Loucy (cell line): Measurements from ENCODE around the gene CLTCL1.

ENCODE experiments used
- H2AFZ ChIP-seq: fragments of 200-600 bp; sonication (generic); 2 replicates; pipeline ENCODE4 v1.6.0; 2016; ENCODE audit warnings: antibody characterized with exemption, mild to moderate bottlenecking, low read length, moderate library complexity
- H3F3A ChIP-seq: fragments of 200-600 bp; 2 replicates; pipeline ENCODE4 v1.6.0; 2016; ENCODE audit warnings: antibody characterized with exemption, low read depth, mild to moderate bottlenecking
- H3K27me3 ChIP-seq: fragments of 200-600 bp; sonication (generic); 2 replicates; pipeline ENCODE4 v1.6.1; 2014; ENCODE audit warnings: low read length, mild to moderate bottlenecking; ENCODE audit not compliant: insufficient read depth, poor library complexity, severe bottlenecking
- H3K36me3 ChIP-seq: fragments of 200-600 bp; sonication (generic); 2 replicates; pipeline ENCODE4 v1.6.1; 2016; ENCODE audit warnings: low read length; ENCODE audit not compliant: insufficient read depth
- H3K4me1 ChIP-seq: fragments of 200-600 bp; sonication (generic); 2 replicates; pipeline ENCODE4 v1.5.1; 2014; ENCODE audit warnings: low read length, mild to moderate bottlenecking; ENCODE audit not compliant: insufficient read depth, poor library complexity, severe bottlenecking
- H3K4me2 ChIP-seq: fragments of 200-600 bp; sonication (generic); 2 replicates; pipeline ENCODE4 v1.6.0; 2014; ENCODE audit warnings: antibody characterized with exemption, low read length, low read depth, mild to moderate bottlenecking; ENCODE audit not compliant: poor library complexity, severe bottlenecking
- H3K4me3 ChIP-seq: fragments of 200-600 bp; sonication (generic); 2 replicates; pipeline ENCODE4 v1.5.1; 2014; ENCODE audit warnings: low read length, mild to moderate bottlenecking, mixed read lengths; ENCODE audit not compliant: poor library complexity, severe bottlenecking
- H3K79me2 ChIP-seq: fragments of 200-600 bp; sonication (generic); 2 replicates; pipeline ENCODE4 v1.6.1; 2014; ENCODE audit warnings: low read length; ENCODE audit not compliant: insufficient read depth
- H3K9ac ChIP-seq: fragments of 200-600 bp; sonication (generic); 2 replicates; pipeline ENCODE4 v1.6.0; 2014; ENCODE audit warnings: mild to moderate bottlenecking, low read depth, low read length, moderate library complexity; ENCODE audit not compliant: poor library complexity, severe bottlenecking
- H3K9me2 ChIP-seq: fragments of 200-600 bp; sonication (generic); replicated peaks from 2 replicates; pipeline ENCODE4 v1.6.1; 2016; ENCODE audit warnings: low read depth, low read length, mixed read lengths
- H3K9me3 ChIP-seq: fragments of 200-600 bp; sonication (generic); 2 replicates; pipeline ENCODE4 v1.6.1; 2014; ENCODE audit warnings: mild to moderate bottlenecking, antibody characterized with exemption, low read length, low read depth; ENCODE audit not compliant: insufficient read depth
- H4K20me1 ChIP-seq: fragments of 200-600 bp; sonication (generic); 2 replicates; pipeline ENCODE4 v1.6.0; 2014; ENCODE audit warnings: antibody characterized with exemption, low read length, mild to moderate bottlenecking; ENCODE audit not compliant: insufficient read depth, poor library complexity, severe bottlenecking
- CTCF ChIP-seq: fragments of 200-600 bp; sonication (generic); conservative IDR thresholded peaks from 2 replicates; pipeline ENCODE4 v1.5.1; 2014; ENCODE audit warnings: mild to moderate bottlenecking, antibody characterized with exemption, low read length
- EZH2phosphoT487 ChIP-seq: fragments of 200-600 bp; IDR thresholded peaks from 2 replicates; pipeline ENCODE4 v1.6.1; 2018; ENCODE audit warnings: antibody characterized with exemption, mild to moderate bottlenecking, moderate library complexity, borderline replicate concordance

CLTCL1 gene

GRCh38 chr22:19177164-19178064, 114.1 kb downstream of the CLTCL1 start:
- Histone ChIP-seq H3K4me1 (peaks cover 30% of the 10 kb centered on the region), H3K27me3 (no peaks in the 10 kb centered on the region), H4K20me1 (peaks cover 25% of the 10 kb centered on the region), H3K9me2 (no peaks in the 10 kb centered on the region), H3K79me2 (peaks cover 45% of the 10 kb centered on the region), H2AFZ (peak overlapping the region; percentile 92), H3F3A (no peaks in the 10 kb centered on the region), H3K9me3 (no peaks in the 10 kb centered on the region), H3K9ac (peak overlapping the region; percentile 71), H3K36me3 (no peaks in the 10 kb centered on the region), H3K4me3 (peak overlapping the region; percentile 78), H3K4me2 (peak overlapping the region; percentile 83)
- TF ChIP-seq CTCF (no peak), EZH2phosphoT487 (no peak)

GRCh38 chr22:19176732-19177131, 114.8 kb downstream of the CLTCL1 start:
- Histone ChIP-seq H3K4me1 (peaks cover 36% of the 10 kb centered on the region), H2AFZ (no peak overlapping the region), H3F3A (no peaks in the 10 kb centered on the region), H3K4me3 (peak overlapping the region; percentile 78), H3K27me3 (no peaks in the 10 kb centered on the region), H3K79me2 (peaks cover 52% of the 10 kb centered on the region), H3K36me3 (no peaks in the 10 kb centered on the region), H3K9me2 (no peaks in the 10 kb centered on the region), H3K4me2 (peak overlapping the region; percentile 83), H3K9me3 (no peaks in the 10 kb centered on the region), H3K9ac (peak overlapping the region; percentile 71), H4K20me1 (peaks cover 31% of the 10 kb centered on the region)
- no peak for TF ChIP-seq CTCF
- no peak for TF ChIP-seq EZH2phosphoT487

GRCh38 chr22:19176175-19176643, 115.3 kb downstream of the CLTCL1 start:
- H3K4me1 ChIP-seq: peaks cover 36% of the 10 kb centered on the region
- no peaks in the 10 kb centered on the region for H3K9me3 ChIP-seq
- no peaks in the 10 kb centered on the region for H3F3A ChIP-seq
- H3K4me3 ChIP-seq: no peak overlapping the region
- H3K9ac ChIP-seq: no peak overlapping the region
- H3K9me2 ChIP-seq: no peaks in the 10 kb centered on the region
- no peak for TF ChIP-seq CTCF
- no peak for TF ChIP-seq EZH2phosphoT487
- H3K79me2 ChIP-seq: peaks cover 54% of the 10 kb centered on the region
- peak overlapping the region; percentile 83 for H3K4me2 ChIP-seq
- no peaks in the 10 kb centered on the region for H3K27me3 ChIP-seq
- peaks cover 31% of the 10 kb centered on the region for H4K20me1 ChIP-seq
- no peaks in the 10 kb centered on the region for H3K36me3 ChIP-seq
- no peak overlapping the region for H2AFZ ChIP-seq
